Fibroblast of skin of abdomen (primary cell): Measurements from ENCODE around the gene LRTM2.

ENCODE experiments used
- DNase-seq: peaks from one replicate; pipeline ENCODE4 v3.0.0-alpha.2; 2013

Gene LRTM2

GRCh38 chr12:1797991-1798640 lies 22.2 kb upstream of the LRTM2 start:
- no peak for DNase-seq

GRCh38 chr12:1798641-1799020 lies 21.7 kb upstream of the LRTM2 start:
- DNase-seq: no peak

- DNase-seq: no peak
Measured at GRCh38 chr12:1799051-1799881, 21.1 kb upstream of the LRTM2 start.

- DNase-seq: no peak
Measured at GRCh38 chr12:1799882-1800400, 20.4 kb upstream of the LRTM2 start.

- peak; percentile 33 for DNase-seq
Measured at GRCh38 chr12:1800401-1801302, 19.7 kb upstream of the LRTM2 start.

GRCh38 chr12:1801303-1801975 lies 18.9 kb upstream of the LRTM2 start:
- DNase-seq: no peak

- no peak for DNase-seq
Measured at GRCh38 chr12:1803736-1804135, 16.6 kb upstream of the LRTM2 start.

- DNase-seq: peak; percentile 94
Measured at GRCh38 chr12:1804545-1805332, 15.6 kb upstream of the LRTM2 start.

- DNase-seq: no peak
Measured at GRCh38 chr12:1805441-1806081, 14.8 kb upstream of the LRTM2 start.

- DNase-seq: no peak
Measured at GRCh38 chr12:1806301-1807086, 13.9 kb upstream of the LRTM2 start.

- DNase-seq: no peak
Measured at GRCh38 chr12:1807087-1807860, 13.1 kb upstream of the LRTM2 start.

- DNase-seq: no peak
Measured at GRCh38 chr12:1808036-1808797, 12.1 kb upstream of the LRTM2 start.

GRCh38 chr12:1808798-1809480 lies 11.4 kb upstream of the LRTM2 start:
- DNase-seq: no peak

GRCh38 chr12:1809591-1810190 lies 10.7 kb upstream of the LRTM2 start:
- DNase-seq: no peak

GRCh38 chr12:1810201-1810930 lies 10.0 kb upstream of the LRTM2 start:
- no peak for DNase-seq

- DNase-seq: no peak
Measured at GRCh38 chr12:1810931-1811280, 9.5 kb upstream of the LRTM2 start.
